HepG2 (cell line): Measurements from ENCODE around the gene MEPCE. TPM values are rescaled to one million over a fixed set of nuclear protein-coding genes. Genes with fewer than 3 reads are reported as not detected.
"Not testable (repeated sequence)": the region's sequence is repeated elsewhere in the genome, so short reads cannot be mapped to it uniquely, and the experiment has no call there.

Experiments
- ATAC-seq: fragments of 200-7000 bp; cut with Tn5 transposase; 3 replicates; pipeline ENCODE4 v1.9.1; 2020; ENCODE audit warnings: mild to moderate bottlenecking, moderate library complexity
- BruUV-seq: library from RNA; stranded (reverse); fragments of 400-500 nt; replicated peaks from 2 replicates; lab custom pipeline; 2021; lab: Mats Ljungman, UMichigan
- CTCF ChIA-PET: fragments of 300-600 bp; formaldehyde crosslinking; extraction: SDS; loops from one replicate; lab custom pipeline; 2021; ENCODE audit warnings: low total read pairs, inconsistent platforms, low intra/inter-chr PET ratio; lab: Yijun Ruan, JAX
- POLR2A ChIA-PET: fragments of 350-600 bp; sonication (Branson Sonifier 250); formaldehyde crosslinking; loops from one replicate; lab custom pipeline; 2020; ENCODE audit warnings: antibody characterized with exemption, inconsistent platforms; lab: Yijun Ruan, JAX
- DNase-seq: peaks from one replicate; pipeline ENCODE4 v3.0.0-alpha.2; 2015; ENCODE audit warnings: low spot score
- FAIRE-seq: peaks from 3 replicates; lab custom pipeline; 2011; peaks lifted over from hg19 to GRCh38; lab: Jason Lieb, UNC
- H2AFZ ChIP-seq: one replicate; pipeline ENCODE4 v1.6.1; 2011; ENCODE audit warnings: low read length, inconsistent platforms
- H3K27ac ChIP-seq: fragments of 300-600 bp; 3 replicates; pipeline ENCODE4 v1.8.0; 2011; ENCODE audit warnings: mixed run types, mild to moderate bottlenecking, mixed read lengths, low read length, inconsistent platforms; ENCODE audit not compliant: insufficient read depth; ENCODE audit errors: extremely low read length
- H3K27me3 ChIP-seq, 2 experiments: fragments of 200-600 bp in 1 of 2; 2 replicates in 1 of 2; 3 replicates in 1 of 2; pipeline versions ENCODE4 v1.6.0 to v1.8.0; 2011; ENCODE audit warnings: low read length in 2 of 2, mild to moderate bottlenecking in 2 of 2, moderate library complexity in 2 of 2, inconsistent platforms in 1 of 2; ENCODE audit not compliant: insufficient read depth in 2 of 2, control insufficient read depth in 1 of 2
- H3K36me3 ChIP-seq, 2 experiments: fragments of 200-600 bp in 1 of 2; replicated peaks in 1 of 2; 2 replicates in 1 of 2; 3 replicates in 1 of 2; pipeline versions ENCODE4 v1.5.1 to v1.8.0; 2011; ENCODE audit warnings: low read length in 2 of 2, inconsistent platforms in 1 of 2; ENCODE audit not compliant: insufficient read depth in 2 of 2, control insufficient read depth in 1 of 2
- H3K4me1 ChIP-seq: 2 replicates; pipeline ENCODE4 v1.5.1; 2012; ENCODE audit warnings: low read length, inconsistent platforms; ENCODE audit not compliant: insufficient read depth
- H3K4me2 ChIP-seq: 2 replicates; pipeline ENCODE4 v1.6.0; 2011; ENCODE audit warnings: low read depth, low read length, inconsistent platforms
- H3K4me3 ChIP-seq, 3 experiments: fragments of 200-600 bp in 1 of 3; sonication (generic), shearing (Covaris generic) in 1 of 3; replicated peaks in 1 of 3; 2 replicates each; pipeline ENCODE4 v1.5.1; 2011 to 2016; ENCODE audit warnings: low read length in 3 of 3, inconsistent platforms in 2 of 3, low read depth in 2 of 3, mild to moderate bottlenecking in 2 of 3, control low read depth in 1 of 3, mixed read lengths in 1 of 3; ENCODE audit not compliant: insufficient read depth in 1 of 3
- H3K79me2 ChIP-seq: one replicate; pipeline ENCODE4 v1.6.1; 2011; ENCODE audit warnings: low read length, inconsistent platforms; ENCODE audit not compliant: insufficient read depth
- H3K9ac ChIP-seq: 2 replicates; pipeline ENCODE4 v1.6.0; 2011; ENCODE audit warnings: mild to moderate bottlenecking, low read depth, low read length, inconsistent platforms; ENCODE audit not compliant: insufficient read depth
- H3K9me3 ChIP-seq: 2 replicates; pipeline ENCODE4 v1.5.1; 2012; ENCODE audit warnings: mild to moderate bottlenecking, low read length
- H4K20me1 ChIP-seq: 2 replicates; pipeline ENCODE4 v1.6.0; 2011; ENCODE audit warnings: inconsistent platforms, mild to moderate bottlenecking, low read length, moderate library complexity; ENCODE audit not compliant: insufficient read depth
- ARID5B ChIP-seq: IDR thresholded peaks from 2 replicates; pipeline ENCODE4 v1.4.0; 2020; ENCODE audit warnings: mild to moderate bottlenecking, missing genetic modification reagents
- DZIP1 ChIP-seq: sonication (generic); formaldehyde crosslinking; IDR thresholded peaks from 2 replicates; pipeline ENCODE4 v1.5.0; 2020; ENCODE audit warnings: mild to moderate bottlenecking, missing genetic modification reagents
- ZNF121 ChIP-seq: sonication (generic); formaldehyde crosslinking; IDR thresholded peaks from 2 replicates; pipeline ENCODE4 v1.5.0; 2020; ENCODE audit warnings: mild to moderate bottlenecking, missing genetic modification reagents
- ZNF20 ChIP-seq: sonication (generic); formaldehyde crosslinking; IDR thresholded peaks from 2 replicates; pipeline ENCODE4 v1.4.0; 2020; ENCODE audit warnings: mild to moderate bottlenecking, moderate library complexity, missing genetic modification reagents
- ZNF275 ChIP-seq: sonication (generic); formaldehyde crosslinking; IDR thresholded peaks from 2 replicates; pipeline ENCODE4 v1.8.0; 2022; ENCODE audit warnings: missing genetic modification reagents, mild to moderate bottlenecking, inconsistent platforms, borderline replicate concordance
- ZNF770 ChIP-seq: sonication (generic); formaldehyde crosslinking; IDR thresholded peaks from 2 replicates; pipeline ENCODE4 v1.5.0; 2020; ENCODE audit warnings: mild to moderate bottlenecking, missing genetic modification reagents
- WGBS: methylation state at CpG from one replicate; pipeline ENCODE4 v1.1.6; 2017; ENCODE audit warnings: low lambda C conversion rate; 5-methylcytosine and 5-hydroxymethylcytosine counted together
- in situ Hi-C: cut with HindIII; loops from 2 replicates; pipeline ENCODE4 v1.10.0; 2017; ENCODE audit warnings: low pct_unique_long_range_greater_than_20kb; ENCODE audit not compliant: extremely low pct_ligation_motif_present
- intact Hi-C: fragments of 100-400 bp; cut with micrococcal nuclease; formaldehyde crosslinking; loops from one replicate; pipeline ENCODE4 v1.10.0; 2022; ENCODE audit not compliant: unreplicated experiment
- polyA plus RNA-seq, 8 experiments: library from polyadenylated mRNA; depleted of rRNA in 3 of 8; stranded (reverse) in 7 of 8; unstranded in 1 of 8; fragments of >200 nt; fragmentation: Illumina TruSeq in 4 of 8; extraction: Trizol in 4 of 8; gene quantifications; 2 replicates each; pipeline versions ENCODE4 v1.2.1 to v1.2.3, GENCODE V29; 2011 to 2016; ENCODE audit warnings: low read depth in 4 of 8, missing spikeins in 1 of 8, mixed read lengths in 1 of 8; ENCODE audit not compliant: insufficient read depth in 1 of 8
- total RNA-seq, 5 experiments: library from RNA; depleted of rRNA; stranded (reverse); fragments of >200 nt; fragmentation: Illumina TruSeq; extraction: Trizol; gene quantifications; 2 replicates each; pipeline ENCODE4 v1.2.3, GENCODE V29; 2016; ENCODE audit warnings: low read depth in 1 of 5

MEPCE gene
- total and polyA plus RNA-seq, 2 of the 13 experiments (the other 11 are each of a cell fraction or from before 2014, with no cell fraction given), result 12.3 to 26.0 TPM

GRCh38 chr7:100453854-100454253 lies 24.2 kb downstream of the MEPCE start:
- Histone ChIP-seq H3K27me3 (peaks cover 0 to 17% of the 10 kb centered on the region in 2 experiments; a peak in 2 of 5 replicates), H3K4me1 (peaks cover 37% of the 10 kb centered on the region)
- H3K9me3 ChIP-seq, H3K4me2 ChIP-seq, ATAC-seq, in situ Hi-C loops, H3K36me3 ChIP-seq, H3K27ac ChIP-seq, H3K9ac ChIP-seq, H4K20me1 ChIP-seq, DNase-seq, H2AFZ ChIP-seq, FAIRE-seq, H3K79me2 ChIP-seq, intact Hi-C loops, H3K4me3 ChIP-seq, CTCF ChIA-PET, BruUV-seq: not testable (repeated sequence)
- 62% methylated on average over 6 of the region's 8 CpGs for WGBS
- peak; percentile 85 for TF ChIP-seq ZNF770 (CRISPR knock-in tag)
- peak; percentile 62; the same call in 1 of the 2 replicates for TF ChIP-seq ZNF121 (CRISPR knock-in tag)
- POLR2A ChIA-PET, result interaction anchor here (4.4 to 5.0 kb wide), 2 partner anchors 10 to 25 kb away, joined by 24 to 31 read pairs; partner anchors contain the start of genes MEPCE and ZCWPW1

DNA sequence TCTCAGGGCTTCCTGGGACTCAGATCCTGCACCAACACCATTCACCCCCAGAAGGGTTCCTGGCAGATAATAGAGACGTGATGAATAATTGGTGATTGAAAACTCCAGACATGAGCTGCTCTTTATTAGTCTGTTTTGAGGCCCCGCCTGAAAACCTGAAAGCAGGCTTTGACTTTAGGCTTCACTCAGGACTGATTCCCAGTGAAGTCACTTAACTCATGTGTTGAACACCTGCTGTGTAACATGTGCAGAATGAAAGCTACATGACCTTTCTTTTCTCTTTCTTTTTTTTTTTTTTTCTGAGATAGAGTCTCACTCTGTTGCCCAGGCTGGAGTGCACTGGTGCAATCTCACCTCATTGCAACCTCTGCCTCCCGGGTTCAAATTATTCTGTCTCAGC lies 25.6 kb downstream of the MEPCE start:
- in situ Hi-C loops, result no loop called here
- no peak for ATAC-seq
- no peak overlapping the region for H2AFZ ChIP-seq
- FAIRE-seq, result no peak
- POLR2A ChIA-PET, result interaction anchor here (0.7 to 5.0 kb wide), 7 partner anchors 11 to 73 kb away, joined by 3 to 31 read pairs (median 3); partner anchors contain the start of genes MEPCE, PPP1R35, TSC22D4 and ZCWPW1
- 31% methylated on average over 2 of the region's 3 CpGs for WGBS
- H3K4me2 ChIP-seq, result 0 out of 2 replicates have a peak overlapping the region, but pooled peaks have one; percentile 66
- intact Hi-C loops, result no loop called here
- no peaks in the 10 kb centered on the region for H3K79me2 ChIP-seq
- H3K9ac ChIP-seq, result no peak overlapping the region
- H3K4me1 ChIP-seq, result peaks cover 23% of the 10 kb centered on the region
- no peaks in the 10 kb centered on the region for H4K20me1 ChIP-seq
- H3K27ac ChIP-seq, result no peak overlapping the region
- BruUV-seq, result no TSS peak
- peaks cover 0 to 17% of the 10 kb centered on the region in 2 experiments; a peak in 2 of 5 replicates for H3K27me3 ChIP-seq
- no peak overlapping the region for H3K4me3 ChIP-seq
- H3K36me3 ChIP-seq, result no peaks in the 10 kb centered on the region
- no peak for DNase-seq
- CTCF ChIA-PET, result no interaction called here
- H3K9me3 ChIP-seq, result no peaks in the 10 kb centered on the region
- TF ChIP-seq ARID5B (CRISPR knock-in tag) (no peak), ZNF20 (CRISPR knock-in tag) (no peak), ZNF275 (CRISPR knock-in tag) (no peak), DZIP1 (CRISPR knock-in tag) (no peak)
